DMS79 treated with DMSO at 0.1 percent for 48 hours (cell line): Measurements from ENCODE around the gene CABLES2.

ENCODE experiments used
- DNase-seq: peaks from one replicate; lab custom pipeline; 2025; lab: John Stamatoyannopoulos, UW

The CABLES2 gene

GRCh38 chr20:62346398-62347150 lies 60.5 kb downstream of the CABLES2 start:
- DNase-seq, result no peak

- DNase-seq, result no peak
Measured at GRCh38 chr20:62345681-62346370, 61.3 kb downstream of the CABLES2 start.

- DNase-seq, result no peak
Measured at GRCh38 chr20:62344782-62345181, 62.3 kb downstream of the CABLES2 start.

- no peak for DNase-seq
Measured at GRCh38 chr20:62344092-62344491, 63.0 kb downstream of the CABLES2 start.

- DNase-seq, result no peak
Measured at GRCh38 chr20:62342910-62343309, 64.2 kb downstream of the CABLES2 start.

- no peak for DNase-seq
Measured at GRCh38 chr20:62339647-62340062, 67.4 kb downstream of the CABLES2 start.
